ENCODE data around the gene IGFBP1.
"Not testable (repeated sequence)": the region's sequence is repeated elsewhere in the genome, so short reads cannot be mapped to it uniquely, and the experiment has no call there.

IGFBP1 gene

DNA sequence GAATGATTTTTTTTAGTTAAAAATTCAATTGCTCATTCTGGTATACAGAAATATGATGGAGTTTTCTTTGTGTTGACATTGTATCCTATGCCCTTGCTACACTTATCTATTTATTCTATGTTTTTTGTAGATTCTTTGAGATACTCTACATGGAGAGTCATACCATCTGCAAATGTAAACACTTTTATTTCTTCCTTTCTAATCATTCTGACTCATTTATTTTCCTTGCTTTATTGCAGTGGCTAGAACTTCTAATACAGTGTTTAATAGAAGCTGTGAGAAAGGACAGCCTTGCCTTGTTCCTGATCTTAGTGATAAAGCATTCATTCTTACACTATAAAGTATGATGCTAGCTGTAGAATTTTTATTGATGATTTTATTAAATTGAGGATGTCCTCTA lies 42.7 kb downstream of the IGFBP1 start:
- no peak overlapping the region for H3K4me3 ChIP-seq (ENCODE audit: low read length)
- H3K36me3 ChIP-seq (ENCODE audit: control insufficient read depth, insufficient read depth, low read length): no peaks in the 10 kb centered on the region
- H3K4me1 ChIP-seq (ENCODE audit: control insufficient read depth, insufficient read depth, low read length): no peaks in the 10 kb centered on the region
- no peaks in the 10 kb centered on the region for H3K9me3 ChIP-seq (ENCODE audit: control insufficient read depth, low read length)
- H3K27me3 ChIP-seq (ENCODE audit: control insufficient read depth, insufficient read depth, low read length): no peaks in the 10 kb centered on the region
- H3K9ac ChIP-seq (ENCODE audit: low read length): no peak overlapping the region

GRCh38 chr7:45937301-45937700 lies 49.0 kb downstream of the IGFBP1 start:
- Histone ChIP-seq H3K27me3 (ENCODE audit: control insufficient read depth, insufficient read depth, low read length) (no peaks in the 10 kb centered on the region), H3K4me3 (ENCODE audit: low read length) (no peak overlapping the region), H3K9ac (ENCODE audit: low read length) (no peak overlapping the region), H3K9me3 (ENCODE audit: control insufficient read depth, low read length) (no peaks in the 10 kb centered on the region), H3K36me3 (ENCODE audit: control insufficient read depth, insufficient read depth, low read length) (no peaks in the 10 kb centered on the region), H3K4me1 (ENCODE audit: control insufficient read depth, insufficient read depth, low read length) (no peaks in the 10 kb centered on the region)

- no peaks in the 10 kb centered on the region for H3K9me3 ChIP-seq (ENCODE audit: control insufficient read depth, low read length)
- H3K4me3 ChIP-seq (ENCODE audit: low read length): no peak overlapping the region
- H3K4me1 ChIP-seq (ENCODE audit: control insufficient read depth, insufficient read depth, low read length): no peaks in the 10 kb centered on the region
- H3K27me3 ChIP-seq (ENCODE audit: control insufficient read depth, insufficient read depth, low read length): no peaks in the 10 kb centered on the region
- no peaks in the 10 kb centered on the region for H3K36me3 ChIP-seq (ENCODE audit: control insufficient read depth, insufficient read depth, low read length)
- H3K9ac ChIP-seq (ENCODE audit: low read length): no peak overlapping the region
Measured at GRCh38 chr7:45937862-45938261, 49.6 kb downstream of the IGFBP1 start.

DNA sequence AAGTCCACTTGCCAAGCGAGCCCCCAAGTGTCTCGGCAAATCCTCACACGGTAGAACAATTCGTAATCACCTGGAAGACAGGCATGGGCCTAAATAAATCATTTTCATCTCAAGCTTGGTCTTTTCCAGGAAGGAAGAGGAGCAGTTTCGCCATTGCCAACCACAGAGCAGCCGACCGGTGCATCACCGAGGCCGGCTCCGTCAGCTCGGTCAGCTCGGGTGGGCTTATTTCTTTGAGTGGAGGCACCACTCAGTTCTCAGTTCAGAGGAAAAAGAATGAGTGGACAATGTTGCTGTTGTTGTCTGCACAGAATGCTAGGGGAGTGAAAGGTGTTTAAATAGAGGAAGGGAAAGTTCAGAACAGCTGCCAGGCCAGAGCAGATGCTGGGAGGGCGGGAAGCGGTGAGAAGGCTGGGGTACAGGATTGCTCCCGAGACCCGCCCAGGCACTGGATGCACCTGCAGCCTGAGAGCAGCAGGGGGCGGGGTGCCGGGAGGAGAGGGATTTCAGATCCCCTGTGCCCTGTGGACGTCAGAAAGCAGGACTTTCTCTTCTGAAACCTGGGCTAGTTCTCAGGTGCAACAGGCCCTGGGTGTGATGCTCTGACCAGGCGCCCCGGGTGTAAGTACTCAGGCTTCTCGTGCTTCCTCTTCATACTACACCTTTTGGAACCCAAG lies 50.5 kb downstream of the IGFBP1 start:
- no peaks in the 10 kb centered on the region for H3K9me3 ChIP-seq (ENCODE audit: control insufficient read depth, low read length)
- H3K27me3 ChIP-seq (ENCODE audit: control insufficient read depth, insufficient read depth, low read length): no peaks in the 10 kb centered on the region
- H3K4me1 ChIP-seq (ENCODE audit: control insufficient read depth, insufficient read depth, low read length): no peaks in the 10 kb centered on the region
- no peak overlapping the region for H3K9ac ChIP-seq (ENCODE audit: low read length)
- no peaks in the 10 kb centered on the region for H3K36me3 ChIP-seq (ENCODE audit: control insufficient read depth, insufficient read depth, low read length)
- no peak overlapping the region for H3K4me3 ChIP-seq (ENCODE audit: low read length)

GRCh38 chr7:45939574-45939973 lies 51.3 kb downstream of the IGFBP1 start:
- Histone ChIP-seq H3K36me3 (ENCODE audit: control insufficient read depth, insufficient read depth, low read length) (no peaks in the 10 kb centered on the region), H3K9ac (ENCODE audit: low read length) (no peak overlapping the region), H3K27me3 (ENCODE audit: control insufficient read depth, insufficient read depth, low read length) (no peaks in the 10 kb centered on the region), H3K4me3 (ENCODE audit: low read length) (no peak overlapping the region), H3K4me1 (ENCODE audit: control insufficient read depth, insufficient read depth, low read length) (no peaks in the 10 kb centered on the region), H3K9me3 (ENCODE audit: control insufficient read depth, low read length) (no peaks in the 10 kb centered on the region)

GRCh38 chr7:45940237-45940781 lies 52.0 kb downstream of the IGFBP1 start:
- not testable (repeated sequence) for H3K4me1 ChIP-seq (ENCODE audit: control insufficient read depth, insufficient read depth, low read length)

DNA sequence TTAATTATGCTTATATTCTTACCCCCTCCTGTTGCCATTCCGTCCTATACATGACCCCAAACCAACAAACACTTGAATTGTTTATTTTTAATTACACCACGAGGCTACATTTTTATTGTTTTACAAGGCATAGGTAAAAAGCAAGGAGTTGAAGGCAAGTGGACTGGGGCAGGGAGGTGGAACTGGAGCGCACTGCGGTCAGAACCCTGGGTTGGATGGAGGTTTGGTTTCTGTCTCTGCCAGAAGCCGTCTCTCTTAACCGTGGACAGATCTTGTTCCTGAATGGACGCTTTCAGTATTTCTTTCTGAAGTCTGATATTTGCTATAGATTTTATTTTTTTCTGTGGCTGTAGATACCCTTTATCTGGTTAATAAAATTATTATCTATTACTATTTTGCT lies 52.7 kb downstream of the IGFBP1 start:
- H3K9ac ChIP-seq (ENCODE audit: low read length): no peak overlapping the region

More at GRCh38 chr7:45940237-45940781, 52.0 kb downstream of the IGFBP1 start:
- not testable (repeated sequence) for H3K9me3 ChIP-seq (ENCODE audit: control insufficient read depth, low read length); H3K4me3 ChIP-seq (ENCODE audit: low read length); H3K9ac ChIP-seq (ENCODE audit: low read length); H3K36me3 ChIP-seq (ENCODE audit: control insufficient read depth, insufficient read depth, low read length); H3K27me3 ChIP-seq (ENCODE audit: control insufficient read depth, insufficient read depth, low read length)

More for the DNA sequence above, 52.7 kb downstream of the IGFBP1 start:
- Histone ChIP-seq H3K9me3 (ENCODE audit: control insufficient read depth, low read length) (no peaks in the 10 kb centered on the region), H3K36me3 (ENCODE audit: control insufficient read depth, insufficient read depth, low read length) (no peaks in the 10 kb centered on the region), H3K4me1 (ENCODE audit: control insufficient read depth, insufficient read depth, low read length) (no peaks in the 10 kb centered on the region), H3K27me3 (ENCODE audit: control insufficient read depth, insufficient read depth, low read length) (no peaks in the 10 kb centered on the region), H3K4me3 (ENCODE audit: low read length) (no peak overlapping the region)

All from mucosa of stomach (tissue), 1 donor.